Esophagus muscularis mucosa (tissue), 3 donors: Measurements from ENCODE around the gene PPIL1.

ENCODE experiments used
- POLR2A ChIP-seq: fragments of 450-650 bp; IDR thresholded peaks from one replicate; pipeline ENCODE4 v1.6.1; 2017; ENCODE audit warnings: antibody characterized with exemption, moderate library complexity, mild to moderate bottlenecking, low read depth
- POLR2AphosphoS5 ChIP-seq, 2 donors: sonication (generic); formaldehyde crosslinking; IDR thresholded peaks; one replicate each; pipeline ENCODE4 v1.6.1; 2017; ENCODE audit warnings: antibody characterized with exemption in 2 of 2
- TF ChIP-seq, protein P1 (sequence below), 3 experiments: fragments of 200-600 bp in 2 of 3; fragments of 450-650 bp in 1 of 3; sonication (generic) in 2 of 3; IDR thresholded peaks; one replicate each; pipeline ENCODE4 v1.5.1; 2017 to 2019; ENCODE audit warnings: antibody characterized with exemption in 3 of 3, mild to moderate bottlenecking in 2 of 3, moderate library complexity in 1 of 3

DNA sequence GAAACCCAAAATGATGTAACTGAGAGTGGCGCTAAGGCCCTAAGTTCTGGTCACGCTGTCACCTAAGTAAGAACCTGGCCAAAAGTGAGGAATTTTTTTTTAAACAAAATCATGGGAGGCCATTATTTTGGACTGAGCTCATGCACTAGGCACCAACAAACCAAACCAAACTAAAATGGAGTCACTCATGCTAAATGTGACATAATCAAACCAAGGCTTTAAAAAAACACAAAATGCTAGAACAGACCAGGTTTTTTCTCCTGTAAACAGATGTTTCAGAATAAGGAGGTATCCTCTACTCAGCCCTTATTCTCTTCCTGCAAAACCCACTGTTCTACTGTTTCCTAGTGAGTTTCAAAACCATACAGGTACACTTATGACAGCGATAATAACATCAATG is 10.0 kb upstream of the PPIL1 start:
- TF ChIP-seq, protein P1, sequence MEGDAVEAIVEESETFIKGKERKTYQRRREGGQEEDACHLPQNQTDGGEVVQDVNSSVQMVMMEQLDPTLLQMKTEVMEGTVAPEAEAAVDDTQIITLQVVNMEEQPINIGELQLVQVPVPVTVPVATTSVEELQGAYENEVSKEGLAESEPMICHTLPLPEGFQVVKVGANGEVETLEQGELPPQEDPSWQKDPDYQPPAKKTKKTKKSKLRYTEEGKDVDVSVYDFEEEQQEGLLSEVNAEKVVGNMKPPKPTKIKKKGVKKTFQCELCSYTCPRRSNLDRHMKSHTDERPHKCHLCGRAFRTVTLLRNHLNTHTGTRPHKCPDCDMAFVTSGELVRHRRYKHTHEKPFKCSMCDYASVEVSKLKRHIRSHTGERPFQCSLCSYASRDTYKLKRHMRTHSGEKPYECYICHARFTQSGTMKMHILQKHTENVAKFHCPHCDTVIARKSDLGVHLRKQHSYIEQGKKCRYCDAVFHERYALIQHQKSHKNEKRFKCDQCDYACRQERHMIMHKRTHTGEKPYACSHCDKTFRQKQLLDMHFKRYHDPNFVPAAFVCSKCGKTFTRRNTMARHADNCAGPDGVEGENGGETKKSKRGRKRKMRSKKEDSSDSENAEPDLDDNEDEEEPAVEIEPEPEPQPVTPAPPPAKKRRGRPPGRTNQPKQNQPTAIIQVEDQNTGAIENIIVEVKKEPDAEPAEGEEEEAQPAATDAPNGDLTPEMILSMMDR (IDR thresholded peaks at IDR 0.05), result no peak
- TF ChIP-seq POLR2A (no peak), POLR2AphosphoS5 (IDR thresholded peaks at IDR 0.05) (no peak)
